ENCODE data around the gene ABHD2. TPM values are rescaled to one million over a fixed set of nuclear protein-coding genes. Genes with fewer than 3 reads are reported as not detected.

The ABHD2 gene
- total and polyA plus RNA-seq, 8 donors, result 7.9 to 151 (median 117) TPM

DNA sequence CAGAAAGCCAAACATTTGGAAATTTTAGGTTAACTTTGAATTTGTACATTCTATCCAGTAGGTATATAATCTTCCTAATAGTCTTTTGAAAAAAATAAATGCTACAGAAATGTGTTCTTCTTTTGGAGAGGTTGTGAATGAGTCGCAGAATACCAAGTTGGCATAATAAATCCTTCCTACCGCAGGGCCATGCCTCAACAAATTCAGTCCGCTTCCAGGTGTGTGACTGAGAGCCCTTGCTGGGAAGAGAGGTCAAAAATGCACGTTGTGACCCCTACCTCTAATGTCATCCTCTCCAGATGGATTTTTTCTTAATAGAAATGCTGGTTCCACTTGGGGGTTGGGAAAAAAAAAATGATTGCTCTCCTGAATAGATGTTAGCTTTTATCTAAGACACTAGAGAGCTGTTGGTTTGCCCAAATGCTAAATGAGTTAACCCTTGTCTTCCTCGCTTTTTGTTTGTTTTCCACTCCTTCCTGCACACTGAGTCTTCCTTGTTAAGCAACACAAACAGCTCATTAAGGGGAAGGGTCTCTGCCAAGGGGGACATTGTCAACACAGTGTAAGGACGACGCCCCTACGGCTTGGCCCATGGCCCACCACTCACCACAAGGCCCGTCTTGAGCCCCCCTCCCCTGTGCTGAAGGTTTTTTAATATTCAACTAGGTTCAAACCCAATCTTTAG lies 99.2 kb downstream of the ABHD2 start:
- no peak for ATAC-seq
- Histone ChIP-seq H3K27ac (no peak overlapping the region), H3K9me3 (no peaks in the 10 kb centered on the region), H3K27me3 (no peaks in the 10 kb centered on the region), H3K4me1 (peaks cover 0 to 9% (median 5%) of the 10 kb centered on the region in 3 donors), H3K36me3 (peaks cover 2 to 66% (median 33%) of the 10 kb centered on the region in 3 donors), H3K4me3 (no peak overlapping the region)
- 85 to 86% methylated on average over 9 of the region's 9 CpGs for WGBS, 2 donors
- DNase-seq, result no peak
- TF ChIP-seq, protein P1, sequence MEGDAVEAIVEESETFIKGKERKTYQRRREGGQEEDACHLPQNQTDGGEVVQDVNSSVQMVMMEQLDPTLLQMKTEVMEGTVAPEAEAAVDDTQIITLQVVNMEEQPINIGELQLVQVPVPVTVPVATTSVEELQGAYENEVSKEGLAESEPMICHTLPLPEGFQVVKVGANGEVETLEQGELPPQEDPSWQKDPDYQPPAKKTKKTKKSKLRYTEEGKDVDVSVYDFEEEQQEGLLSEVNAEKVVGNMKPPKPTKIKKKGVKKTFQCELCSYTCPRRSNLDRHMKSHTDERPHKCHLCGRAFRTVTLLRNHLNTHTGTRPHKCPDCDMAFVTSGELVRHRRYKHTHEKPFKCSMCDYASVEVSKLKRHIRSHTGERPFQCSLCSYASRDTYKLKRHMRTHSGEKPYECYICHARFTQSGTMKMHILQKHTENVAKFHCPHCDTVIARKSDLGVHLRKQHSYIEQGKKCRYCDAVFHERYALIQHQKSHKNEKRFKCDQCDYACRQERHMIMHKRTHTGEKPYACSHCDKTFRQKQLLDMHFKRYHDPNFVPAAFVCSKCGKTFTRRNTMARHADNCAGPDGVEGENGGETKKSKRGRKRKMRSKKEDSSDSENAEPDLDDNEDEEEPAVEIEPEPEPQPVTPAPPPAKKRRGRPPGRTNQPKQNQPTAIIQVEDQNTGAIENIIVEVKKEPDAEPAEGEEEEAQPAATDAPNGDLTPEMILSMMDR (IDR thresholded peaks at IDR 0.05), result no peak
- FAIRE-seq, result no peak
- intact Hi-C loops (cut with DNase I), result no loop called here

- ATAC-seq (peak in 2 of 4 donors; percentile 44 to 54), FAIRE-seq (no peak), DNase-seq (no peak)
- Histone ChIP-seq H3K36me3 (peaks cover 2 to 72% (median 37%) of the 10 kb centered on the region in 3 donors), H3K27ac (no peak overlapping the region), H3K4me1 (peaks cover 0 to 9% (median 5%) of the 10 kb centered on the region in 3 donors), H3K4me3 (no peak overlapping the region), H3K27me3 (no peaks in the 10 kb centered on the region), H3K9me3 (no peaks in the 10 kb centered on the region)
- TF ChIP-seq, protein P1 (IDR thresholded peaks at IDR 0.05), result no peak
- 80 to 87% methylated on average over 8 of the region's 8 CpGs for WGBS, 2 donors
- intact Hi-C loops (cut with DNase I), result no loop called here
Measured at GRCh38 chr15:89187986-89188514, 99.8 kb downstream of the ABHD2 start.

- DNase-seq, result no peak
- no peak overlapping the region for H3K4me3 ChIP-seq
- 64 to 65% methylated on average over 2 of the region's 2 CpGs for WGBS, 2 donors
- no peaks in the 10 kb centered on the region for H3K9me3 ChIP-seq
- FAIRE-seq, result no peak
- H3K27ac ChIP-seq, result no peak overlapping the region
- H3K36me3 ChIP-seq, result peaks cover 7 to 90% (median 48%) of the 10 kb centered on the region in 3 donors
- no peak for ATAC-seq
- intact Hi-C loops (cut with DNase I), result no loop called here
- H3K27me3 ChIP-seq, result no peaks in the 10 kb centered on the region
- H3K4me1 ChIP-seq, result peaks cover 2 to 14% (median 9%) of the 10 kb centered on the region in 3 donors
- TF ChIP-seq, protein P1 (IDR thresholded peaks at IDR 0.05), result no peak
Measured at GRCh38 chr15:89192136-89192535, 103.9 kb downstream of the ABHD2 start.

DNA sequence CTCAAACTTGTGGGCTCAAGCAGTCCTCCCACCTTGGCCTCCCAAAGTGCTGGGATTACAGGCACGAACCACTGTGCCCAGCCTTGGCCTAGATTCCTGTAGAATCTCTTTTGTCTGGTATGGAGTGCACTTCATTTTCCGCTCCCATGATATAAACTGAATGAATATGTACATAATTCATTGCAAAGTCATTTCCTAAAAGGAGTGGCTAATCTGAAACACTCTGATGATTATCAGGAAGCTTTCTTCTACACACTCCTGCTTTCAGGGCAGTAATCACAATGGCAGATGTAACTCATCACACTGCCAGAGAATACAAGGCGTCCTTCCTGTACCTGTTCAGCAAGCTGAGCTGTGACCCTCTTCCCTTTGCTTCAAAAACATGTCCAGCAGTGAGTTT lies 104.5 kb downstream of the ABHD2 start:
- no peak for DNase-seq
- FAIRE-seq, result no peak
- ATAC-seq, result no peak
- no peak overlapping the region for H3K27ac ChIP-seq
- no peak overlapping the region for H3K4me3 ChIP-seq
- intact Hi-C loops (cut with DNase I), result no loop called here
- no peaks in the 10 kb centered on the region for H3K9me3 ChIP-seq
- TF ChIP-seq, protein P1 (IDR thresholded peaks at IDR 0.05), result no peak
- no peaks in the 10 kb centered on the region for H3K27me3 ChIP-seq
- 90 to 92% methylated on average over 3 of the region's 3 CpGs for WGBS, 2 donors
- H3K36me3 ChIP-seq, result peaks cover 7 to 83% (median 48%) of the 10 kb centered on the region in 3 donors
- peaks cover 5 to 21% (median 15%) of the 10 kb centered on the region in 3 donors for H3K4me1 ChIP-seq

- H3K27me3 ChIP-seq, result no peaks in the 10 kb centered on the region
- H3K4me3 ChIP-seq, result no peak overlapping the region
- TF ChIP-seq, protein P1 (IDR thresholded peaks at IDR 0.05), result no peak
- intact Hi-C loops (cut with DNase I), result no loop called here
- no peak for ATAC-seq
- peaks cover 7 to 65% (median 36%) of the 10 kb centered on the region in 3 donors for H3K36me3 ChIP-seq
- peaks cover 11 to 37% (median 32%) of the 10 kb centered on the region in 3 donors for H3K4me1 ChIP-seq
- DNase-seq, result no peak
- WGBS, 2 donors, result 92 to 94% methylated on average over 4 of the region's 4 CpGs
- FAIRE-seq, result no peak
- H3K9me3 ChIP-seq, result no peaks in the 10 kb centered on the region
- H3K27ac ChIP-seq, result no peak overlapping the region
Measured at GRCh38 chr15:89194608-89195007, 106.4 kb downstream of the ABHD2 start.
